GM19023 (cell line): ENCODE measurements around the gene SLC38A1.
A peak's percentile ranks its signal among the peaks of the same experiment; 100 is the strongest.

Experiments
- ATAC-seq: cut with Tn5 transposase; IDR thresholded peaks from one replicate; pipeline ENCODE4 v1.9.1; 2021; ENCODE audit warnings: mild to moderate bottlenecking, moderate library complexity; ENCODE audit not compliant: unreplicated experiment

The SLC38A1 gene

GRCh38 chr12:46234000-46234399 lies 34.8 kb downstream of the SLC38A1 start:
- ATAC-seq: no peak

DNA sequence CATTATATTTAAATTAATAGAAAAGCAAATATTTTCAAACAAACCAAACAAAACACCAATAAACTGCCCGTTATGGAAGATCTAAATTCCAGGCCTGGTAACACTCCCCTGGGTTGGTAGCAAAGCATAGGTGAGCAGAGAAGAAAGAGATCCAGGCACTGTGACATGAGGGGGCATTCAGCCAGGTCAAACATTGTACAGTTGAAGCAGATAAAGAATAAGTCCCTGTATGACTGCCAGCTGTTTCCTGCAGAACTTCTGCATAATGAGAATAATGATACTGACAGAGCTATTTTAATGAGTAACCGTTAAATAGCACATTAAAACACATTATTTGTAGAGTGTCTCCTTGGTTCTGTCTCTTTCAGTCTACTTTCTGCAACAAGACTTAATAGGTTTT lies 35.4 kb downstream of the SLC38A1 start:
- no peak for ATAC-seq

- no peak for ATAC-seq
These were observed 37.9 kb downstream of the SLC38A1 start for GRCh38 chr12:46230983-46231382.

DNA sequence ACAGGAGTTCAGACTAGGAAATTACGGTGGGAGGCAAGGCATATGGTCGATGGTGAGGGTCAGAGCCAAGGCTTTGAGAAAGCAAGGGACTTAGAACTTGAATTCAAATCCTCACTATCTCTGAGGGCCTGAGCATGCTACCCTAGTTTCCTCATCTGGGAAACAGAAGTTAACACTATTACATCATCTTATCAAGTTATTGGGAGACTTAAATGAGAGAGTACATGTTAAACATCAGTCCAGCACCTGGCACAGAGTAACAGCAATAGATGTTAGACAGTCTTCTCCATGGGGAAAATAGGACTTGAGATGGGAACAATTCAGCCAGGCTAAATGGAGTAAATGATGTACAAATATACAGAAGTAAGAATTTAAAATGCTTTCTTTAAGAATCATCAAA lies 38.5 kb downstream of the SLC38A1 start:
- no peak for ATAC-seq

- ATAC-seq: no peak
These were observed 41.2 kb downstream of the SLC38A1 start for GRCh38 chr12:46227616-46228015.

GRCh38 chr12:46224386-46224785 lies 44.5 kb downstream of the SLC38A1 start:
- ATAC-seq: no peak

DNA sequence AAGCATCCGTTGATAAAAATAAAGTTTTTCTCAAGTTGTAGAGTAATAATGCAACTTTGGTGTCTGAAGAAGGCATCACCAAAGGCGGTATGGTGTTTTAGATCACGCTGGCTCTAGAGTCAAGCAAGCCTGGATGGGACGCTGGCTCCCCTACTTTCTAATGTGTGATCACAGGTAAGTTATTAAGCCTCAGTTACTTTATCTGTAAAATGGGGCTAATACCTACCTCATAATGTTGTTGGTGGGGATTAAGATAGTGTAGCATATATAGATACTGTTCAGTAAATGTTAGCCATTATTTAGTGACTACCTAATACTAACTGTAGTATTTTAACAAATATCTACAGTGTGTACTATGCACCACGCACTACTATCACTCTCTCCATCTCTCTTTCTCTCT lies 45.8 kb downstream of the SLC38A1 start:
- ATAC-seq: no peak

DNA sequence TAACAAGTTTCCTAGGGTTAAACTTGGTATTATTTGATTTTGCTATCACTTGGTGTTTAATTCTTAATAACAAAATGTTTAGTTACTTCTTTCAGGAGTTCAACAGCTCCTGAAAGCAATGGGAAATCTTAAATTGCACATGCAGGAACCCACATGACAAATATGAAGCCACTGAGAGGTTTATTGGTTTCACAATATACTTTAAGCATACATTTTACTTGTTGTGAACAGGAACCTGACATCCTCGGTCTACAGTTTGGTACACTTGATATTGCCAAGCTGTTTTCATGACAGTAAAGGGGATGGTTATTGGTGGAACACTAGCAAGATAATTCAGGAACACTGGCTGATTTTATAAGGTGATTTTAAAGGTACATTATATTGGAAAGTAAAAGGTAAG lies 46.2 kb downstream of the SLC38A1 start:
- ATAC-seq: no peak

GRCh38 chr12:46221255-46222128 lies 47.4 kb downstream of the SLC38A1 start:
- no peak for ATAC-seq

DNA sequence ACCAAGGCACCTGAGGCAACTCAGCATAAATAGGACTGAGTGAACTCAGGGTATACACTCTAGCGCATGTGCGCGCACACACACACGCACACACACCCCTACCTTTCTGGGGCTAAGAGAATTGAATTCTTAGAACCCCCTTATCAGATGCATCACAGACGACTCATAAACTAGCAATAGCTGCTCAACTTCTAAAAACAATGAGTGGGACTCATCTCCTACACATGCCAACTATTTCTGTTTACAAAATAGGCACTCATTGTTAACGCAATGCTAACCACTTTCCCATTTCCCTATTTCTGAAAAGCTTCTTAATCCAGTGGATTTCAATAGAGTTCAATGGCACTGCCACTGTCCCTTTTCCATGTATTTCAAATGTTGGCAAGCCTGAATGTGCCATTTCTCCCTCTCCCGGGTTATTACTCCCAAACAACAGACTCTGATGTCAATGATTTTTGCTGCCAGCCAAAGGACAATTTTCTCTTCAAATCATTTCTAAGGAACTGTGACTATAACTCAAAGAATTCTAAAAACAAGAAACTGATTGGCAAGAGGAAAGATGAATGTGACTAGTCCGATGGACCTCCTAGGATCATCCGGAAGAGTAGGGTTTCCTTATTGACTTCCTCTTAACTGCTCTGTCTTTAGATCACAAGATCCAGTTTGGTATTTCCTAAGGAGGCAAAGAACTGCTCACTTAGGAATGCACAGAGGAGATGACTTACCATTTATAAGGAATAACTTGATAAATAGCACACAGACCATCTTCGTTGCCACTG lies 48.8 kb downstream of the SLC38A1 start:
- no peak for ATAC-seq

- ATAC-seq: no peak
These were observed 49.5 kb downstream of the SLC38A1 start for GRCh38 chr12:46219132-46219876.

- ATAC-seq: no peak
These were observed 50.3 kb downstream of the SLC38A1 start for GRCh38 chr12:46218322-46219095.

- peak; percentile 51 for ATAC-seq
These were observed 51.1 kb downstream of the SLC38A1 start for GRCh38 chr12:46217541-46218321.

GRCh38 chr12:46214668-46215436 lies 54.0 kb downstream of the SLC38A1 start:
- peak; percentile 59 for ATAC-seq

DNA sequence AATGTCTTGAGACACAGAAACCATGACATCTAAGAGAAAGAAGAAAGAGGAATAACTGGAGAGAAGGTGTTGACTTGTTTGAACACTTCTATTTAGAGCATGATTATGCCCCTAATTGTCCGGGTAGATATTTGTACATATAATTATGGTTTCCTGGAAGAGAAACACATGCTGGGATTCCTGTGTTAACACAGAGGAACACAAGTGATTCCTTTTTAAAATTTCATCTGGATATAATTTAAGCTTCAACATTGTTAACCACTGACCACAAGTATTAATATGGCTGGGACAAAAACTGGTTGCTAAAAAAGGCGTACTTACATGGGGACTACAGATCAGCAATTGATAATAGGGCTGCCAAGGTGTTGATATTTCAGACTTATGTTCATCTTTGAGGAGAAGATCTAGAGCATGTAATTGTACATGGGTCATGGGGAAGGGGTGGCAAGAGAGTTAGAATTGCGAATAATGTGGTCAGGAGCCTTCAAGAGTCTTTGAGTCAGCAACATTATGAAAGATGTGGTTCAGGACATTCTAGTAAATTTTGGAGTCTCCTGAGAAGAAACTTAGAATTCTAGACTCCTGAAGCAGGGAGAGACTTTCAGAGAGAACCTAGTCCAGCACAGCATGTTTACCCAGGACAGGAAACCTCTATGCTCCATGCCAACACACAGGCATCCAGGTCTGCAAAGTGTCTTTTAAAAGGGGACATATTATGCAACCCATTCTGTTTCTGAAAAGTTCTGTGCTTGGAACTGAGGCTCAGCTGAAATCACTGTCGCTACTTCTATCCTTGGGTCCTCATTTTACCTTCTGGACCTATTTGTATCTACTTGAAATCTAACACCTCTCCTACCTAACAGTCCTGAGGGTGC lies 56.5 kb downstream of the SLC38A1 start:
- no peak for ATAC-seq

DNA sequence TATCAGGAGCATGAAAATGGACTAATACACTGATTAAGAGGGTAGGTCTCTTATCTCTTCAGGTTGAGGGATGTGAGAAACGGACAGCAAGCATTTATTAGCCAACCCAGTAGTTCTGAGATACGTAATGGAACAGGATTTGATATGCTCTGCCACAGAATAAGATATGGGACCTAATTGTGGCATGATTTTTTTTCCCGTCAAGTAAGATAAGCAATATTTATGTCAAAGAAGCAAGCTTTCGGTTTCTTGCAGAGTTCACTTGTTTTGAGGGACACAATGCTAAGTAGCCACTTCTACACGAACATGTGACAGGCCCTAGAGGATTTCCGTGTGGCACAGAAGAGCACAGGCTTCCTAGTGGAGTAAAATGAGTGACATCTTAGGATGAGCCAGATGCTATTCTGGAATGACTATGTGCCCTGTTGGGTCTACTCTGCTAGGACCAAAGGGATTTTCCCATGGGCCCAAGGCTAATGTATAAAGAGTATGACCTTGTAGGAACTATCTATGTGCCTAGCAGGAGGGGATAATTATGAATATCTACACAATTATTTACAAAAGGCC lies 57.9 kb downstream of the SLC38A1 start:
- ATAC-seq: no peak

DNA sequence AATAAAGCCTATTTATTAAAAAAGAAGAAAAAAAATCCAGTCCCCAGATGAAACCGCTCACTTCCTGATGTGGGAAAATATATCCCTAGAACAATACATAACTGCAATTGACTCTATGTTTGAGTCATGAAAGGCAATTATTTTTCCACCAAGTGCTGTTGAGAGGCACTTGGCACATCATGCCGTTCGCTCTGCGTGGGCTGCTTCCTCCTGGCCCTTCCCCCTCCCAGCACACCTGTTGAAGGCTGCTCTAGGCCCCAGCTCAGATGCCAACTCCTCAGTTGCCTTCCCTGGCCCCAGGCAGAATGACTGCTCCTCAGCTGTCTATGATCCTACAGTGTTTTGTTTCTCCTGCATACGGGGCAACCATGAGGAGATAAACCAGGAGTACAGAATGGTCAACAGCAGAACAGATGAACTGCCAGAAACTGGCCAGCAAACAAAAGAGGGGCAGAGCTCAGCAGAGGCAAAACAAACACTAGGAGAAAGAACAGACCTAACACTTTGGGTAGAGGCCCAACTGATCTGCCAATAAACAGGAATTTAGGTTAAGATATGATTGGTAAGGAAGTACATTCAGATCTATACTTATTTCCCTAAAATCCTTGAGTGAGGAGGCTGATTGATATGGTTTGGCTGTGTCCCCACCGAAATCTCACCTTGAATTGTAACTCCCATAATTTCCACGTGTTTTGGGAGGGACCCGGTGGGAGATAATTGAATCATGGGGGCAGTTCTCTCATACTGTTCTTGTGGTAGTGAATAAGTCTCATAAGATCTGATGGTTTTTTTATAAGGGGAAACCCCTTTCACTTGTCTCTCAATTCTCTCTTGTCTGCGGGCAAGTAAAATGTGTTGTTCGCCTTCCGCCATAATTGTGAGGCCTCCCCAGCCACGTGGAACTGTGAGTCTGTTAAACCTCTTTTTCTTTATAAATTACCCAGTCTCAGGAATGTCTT lies 58.6 kb downstream of the SLC38A1 start:
- ATAC-seq: peak; percentile 64
